HepG2 (cell line): Measurements from ENCODE around the gene BBS9. TPM values are rescaled to one million over a fixed set of nuclear protein-coding genes. Genes with fewer than 3 reads are reported as not detected.
"Not testable (repeated sequence)": the region's sequence is repeated elsewhere in the genome, so short reads cannot be mapped to it uniquely, and the experiment has no call there.

Experiments used
- ATAC-seq: fragments of 200-7000 bp; cut with Tn5 transposase; 3 replicates; pipeline ENCODE4 v1.9.1; 2020; ENCODE audit warnings: mild to moderate bottlenecking, moderate library complexity
- BruUV-seq: library from RNA; stranded (reverse); fragments of 400-500 nt; replicated peaks from 2 replicates; lab custom pipeline; 2021; lab: Mats Ljungman, UMichigan
- CTCF ChIA-PET: fragments of 300-600 bp; formaldehyde crosslinking; extraction: SDS; loops from one replicate; lab custom pipeline; 2021; ENCODE audit warnings: low total read pairs, inconsistent platforms, low intra/inter-chr PET ratio; lab: Yijun Ruan, JAX
- POLR2A ChIA-PET: fragments of 350-600 bp; sonication (Branson Sonifier 250); formaldehyde crosslinking; loops from one replicate; lab custom pipeline; 2020; ENCODE audit warnings: antibody characterized with exemption, inconsistent platforms; lab: Yijun Ruan, JAX
- DNase-seq: peaks from one replicate; pipeline ENCODE4 v3.0.0-alpha.2; 2015; ENCODE audit warnings: low spot score
- FAIRE-seq: peaks from 3 replicates; lab custom pipeline; 2011; peaks lifted over from hg19 to GRCh38; lab: Jason Lieb, UNC
- H2AFZ ChIP-seq: one replicate; pipeline ENCODE4 v1.6.1; 2011; ENCODE audit warnings: low read length, inconsistent platforms
- H3K27ac ChIP-seq: fragments of 300-600 bp; 3 replicates; pipeline ENCODE4 v1.8.0; 2011; ENCODE audit warnings: mixed run types, mild to moderate bottlenecking, mixed read lengths, low read length, inconsistent platforms; ENCODE audit not compliant: insufficient read depth; ENCODE audit errors: extremely low read length
- H3K27me3 ChIP-seq, 2 experiments: fragments of 200-600 bp in 1 of 2; 2 replicates in 1 of 2; 3 replicates in 1 of 2; pipeline versions ENCODE4 v1.6.0 to v1.8.0; 2011; ENCODE audit warnings: low read length in 2 of 2, mild to moderate bottlenecking in 2 of 2, moderate library complexity in 2 of 2, inconsistent platforms in 1 of 2; ENCODE audit not compliant: insufficient read depth in 2 of 2, control insufficient read depth in 1 of 2
- H3K36me3 ChIP-seq, 2 experiments: fragments of 200-600 bp in 1 of 2; replicated peaks in 1 of 2; 2 replicates in 1 of 2; 3 replicates in 1 of 2; pipeline versions ENCODE4 v1.5.1 to v1.8.0; 2011; ENCODE audit warnings: low read length in 2 of 2, inconsistent platforms in 1 of 2; ENCODE audit not compliant: insufficient read depth in 2 of 2, control insufficient read depth in 1 of 2
- H3K4me1 ChIP-seq: 2 replicates; pipeline ENCODE4 v1.5.1; 2012; ENCODE audit warnings: low read length, inconsistent platforms; ENCODE audit not compliant: insufficient read depth
- H3K4me2 ChIP-seq: 2 replicates; pipeline ENCODE4 v1.6.0; 2011; ENCODE audit warnings: low read depth, low read length, inconsistent platforms
- H3K4me3 ChIP-seq, 3 experiments: fragments of 200-600 bp in 1 of 3; sonication (generic), shearing (Covaris generic) in 1 of 3; replicated peaks in 1 of 3; 2 replicates each; pipeline ENCODE4 v1.5.1; 2011 to 2016; ENCODE audit warnings: low read length in 3 of 3, inconsistent platforms in 2 of 3, low read depth in 2 of 3, mild to moderate bottlenecking in 2 of 3, control low read depth in 1 of 3, mixed read lengths in 1 of 3; ENCODE audit not compliant: insufficient read depth in 1 of 3
- H3K79me2 ChIP-seq: one replicate; pipeline ENCODE4 v1.6.1; 2011; ENCODE audit warnings: low read length, inconsistent platforms; ENCODE audit not compliant: insufficient read depth
- H3K9ac ChIP-seq: 2 replicates; pipeline ENCODE4 v1.6.0; 2011; ENCODE audit warnings: mild to moderate bottlenecking, low read depth, low read length, inconsistent platforms; ENCODE audit not compliant: insufficient read depth
- H3K9me3 ChIP-seq: 2 replicates; pipeline ENCODE4 v1.5.1; 2012; ENCODE audit warnings: mild to moderate bottlenecking, low read length
- H4K20me1 ChIP-seq: 2 replicates; pipeline ENCODE4 v1.6.0; 2011; ENCODE audit warnings: inconsistent platforms, mild to moderate bottlenecking, low read length, moderate library complexity; ENCODE audit not compliant: insufficient read depth
- CBFB ChIP-seq: sonication (generic); formaldehyde crosslinking; IDR thresholded peaks from 2 replicates; pipeline ENCODE4 v1.4.0; 2020; ENCODE audit warnings: missing genetic modification reagents
- DDIT3 ChIP-seq: sonication (generic); formaldehyde crosslinking; IDR thresholded peaks from 2 replicates; pipeline ENCODE4 v1.4.0; 2020; ENCODE audit warnings: mild to moderate bottlenecking, missing genetic modification reagents
- EP300 ChIP-seq, 3 experiments: sonication (generic) in 1 of 3; formaldehyde crosslinking in 1 of 3; IDR thresholded peaks; 2 replicates each; pipeline versions ENCODE4 v1.5.1 to v1.6.1; 2011 to 2020; ENCODE audit warnings: low read depth in 2 of 3, low read length in 2 of 3, borderline replicate concordance in 1 of 3, improper control_type of control experiment in 1 of 3, mild to moderate bottlenecking in 1 of 3, missing genetic modification reagents in 1 of 3, moderate library complexity in 1 of 3
- MED13 ChIP-seq: sonication (generic); formaldehyde crosslinking; IDR thresholded peaks from 2 replicates; pipeline ENCODE4 v1.5.0; 2020; ENCODE audit warnings: missing genetic modification reagents
- MEIS2 ChIP-seq: sonication (generic); formaldehyde crosslinking; IDR thresholded peaks from 2 replicates; pipeline ENCODE4 v1.9.0; 2021; ENCODE audit warnings: mild to moderate bottlenecking, missing genetic modification reagents
- NFE2L1 ChIP-seq: sonication (generic); formaldehyde crosslinking; IDR thresholded peaks from 2 replicates; pipeline ENCODE4 v1.4.0; 2020; ENCODE audit warnings: missing genetic modification reagents, mild to moderate bottlenecking, borderline replicate concordance
- PRDM4 ChIP-seq: sonication (generic); formaldehyde crosslinking; IDR thresholded peaks from 2 replicates; pipeline ENCODE4 v1.9.0; 2021; ENCODE audit warnings: missing genetic modification reagents, borderline replicate concordance
- YEATS2 ChIP-seq: sonication (generic); formaldehyde crosslinking; IDR thresholded peaks from 2 replicates; pipeline ENCODE4 v1.4.0; 2020; ENCODE audit warnings: missing genetic modification reagents, borderline replicate concordance
- ZNF17 ChIP-seq: sonication (generic); formaldehyde crosslinking; IDR thresholded peaks from 2 replicates; pipeline ENCODE4 v1.5.0; 2020; ENCODE audit warnings: mild to moderate bottlenecking, missing genetic modification reagents
- ZNF225 ChIP-seq: sonication (generic); formaldehyde crosslinking; IDR thresholded peaks from 2 replicates; pipeline ENCODE4 v1.4.0; 2020; ENCODE audit warnings: mild to moderate bottlenecking, missing genetic modification reagents
- ZNF740 ChIP-seq: sonication (generic); formaldehyde crosslinking; IDR thresholded peaks from 2 replicates; pipeline ENCODE4 v1.4.0; 2020; ENCODE audit warnings: missing genetic modification reagents
- ZNF773 ChIP-seq: sonication (generic); formaldehyde crosslinking; IDR thresholded peaks from 2 replicates; pipeline ENCODE4 v1.4.0; 2020; ENCODE audit warnings: missing genetic modification reagents, borderline replicate concordance
- WGBS: methylation state at CpG from one replicate; pipeline ENCODE4 v1.1.6; 2017; ENCODE audit warnings: low lambda C conversion rate; 5-methylcytosine and 5-hydroxymethylcytosine counted together
- in situ Hi-C: cut with HindIII; loops from 2 replicates; pipeline ENCODE4 v1.10.0; 2017; ENCODE audit warnings: low pct_unique_long_range_greater_than_20kb; ENCODE audit not compliant: extremely low pct_ligation_motif_present
- intact Hi-C: fragments of 100-400 bp; cut with micrococcal nuclease; formaldehyde crosslinking; loops from one replicate; pipeline ENCODE4 v1.10.0; 2022; ENCODE audit not compliant: unreplicated experiment
- polyA plus RNA-seq, 8 experiments: library from polyadenylated mRNA; depleted of rRNA in 3 of 8; stranded (reverse) in 7 of 8; unstranded in 1 of 8; fragments of >200 nt; fragmentation: Illumina TruSeq in 4 of 8; extraction: Trizol in 4 of 8; gene quantifications; 2 replicates each; pipeline versions ENCODE4 v1.2.1 to v1.2.3, GENCODE V29; 2011 to 2016; ENCODE audit warnings: low read depth in 4 of 8, missing spikeins in 1 of 8, mixed read lengths in 1 of 8; ENCODE audit not compliant: insufficient read depth in 1 of 8
- total RNA-seq, 5 experiments: library from RNA; depleted of rRNA; stranded (reverse); fragments of >200 nt; fragmentation: Illumina TruSeq; extraction: Trizol; gene quantifications; 2 replicates each; pipeline ENCODE4 v1.2.3, GENCODE V29; 2016; ENCODE audit warnings: low read depth in 1 of 5
- TF ChIP-seq, protein P1 (sequence below): sonication (generic); formaldehyde crosslinking; IDR thresholded peaks from 2 replicates; pipeline ENCODE4 v1.4.0; 2020; ENCODE audit warnings: mild to moderate bottlenecking, missing genetic modification reagents

The BBS9 gene
- total and polyA plus RNA-seq, 2 of the 13 experiments (the other 11 are each of a cell fraction or from before 2014, with no cell fraction given): 5.1 to 7.8 TPM

DNA sequence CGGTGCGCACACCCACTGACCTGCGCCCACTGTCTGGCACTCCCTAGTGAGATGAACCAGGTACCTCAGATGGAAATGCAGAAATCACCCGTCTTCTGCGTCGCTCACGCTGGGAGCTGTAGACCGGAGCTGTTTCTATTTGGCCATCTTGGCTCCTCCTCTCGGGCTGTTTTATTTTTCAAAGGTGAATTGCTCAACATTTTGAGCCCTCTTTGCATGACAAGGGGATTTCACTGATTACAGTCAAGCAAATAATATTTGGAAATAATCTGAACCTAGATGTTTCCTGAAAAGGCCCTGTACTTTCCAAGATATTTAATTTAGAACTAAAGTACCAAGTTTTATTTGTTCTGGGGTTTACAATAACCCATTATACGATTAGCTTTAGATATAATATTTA, 398.2 kb downstream of the BBS9 start:
- H3K9me3 ChIP-seq, H3K27ac ChIP-seq, FAIRE-seq, H3K79me2 ChIP-seq, intact Hi-C loops, H4K20me1 ChIP-seq, POLR2A ChIA-PET, H3K4me3 ChIP-seq, H3K9ac ChIP-seq, ATAC-seq, H3K36me3 ChIP-seq, CTCF ChIA-PET, H2AFZ ChIP-seq, BruUV-seq, in situ Hi-C loops, H3K4me1 ChIP-seq, H3K4me2 ChIP-seq, H3K27me3 ChIP-seq, DNase-seq: not testable (repeated sequence)
- WGBS: 64% methylated on average over 7 of the region's 10 CpGs

- intact Hi-C loops: no loop called here
- in situ Hi-C loops: no loop called here
Measured at GRCh38 chr7:33529070-33529469, 399.7 kb downstream of the BBS9 start.

More at GRCh38 chr7:33529070-33529469, 399.7 kb downstream of the BBS9 start:
- no peaks in the 10 kb centered on the region for H3K9me3 ChIP-seq
- H4K20me1 ChIP-seq: no peaks in the 10 kb centered on the region
- ATAC-seq (no peak), DNase-seq (no peak), FAIRE-seq (no peak)
- H3K27me3 ChIP-seq: no peaks in the 10 kb centered on the region
- H3K9ac ChIP-seq: no peak overlapping the region
- no peaks in the 10 kb centered on the region for H3K4me1 ChIP-seq
- BruUV-seq: no TSS peak
- CTCF ChIA-PET: no interaction called here
- H3K4me2 ChIP-seq: no peak overlapping the region
- H3K4me3 ChIP-seq: no peak overlapping the region
- POLR2A ChIA-PET: no interaction called here
- no peak overlapping the region for H3K27ac ChIP-seq
- no peak for TF ChIP-seq MED13
- TF ChIP-seq PRDM4: no peak
- no peak for TF ChIP-seq ZNF17
- TF ChIP-seq EP300 (IDR thresholded peaks at IDR 0.05; ENCODE audit: low read depth in 2 of 2, low read length in 2 of 2): no peak
- no peak for TF ChIP-seq EP300 (CRISPR knock-in tag; IDR thresholded peaks at IDR 0.05; ENCODE audit: borderline replicate concordance)
- TF ChIP-seq ZNF773: no peak
- no peak for TF ChIP-seq DDIT3 (CRISPR knock-in tag)
- TF ChIP-seq, protein P1, sequence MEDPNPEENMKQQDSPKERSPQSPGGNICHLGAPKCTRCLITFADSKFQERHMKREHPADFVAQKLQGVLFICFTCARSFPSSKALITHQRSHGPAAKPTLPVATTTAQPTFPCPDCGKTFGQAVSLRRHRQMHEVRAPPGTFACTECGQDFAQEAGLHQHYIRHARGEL (CRISPR knock-in tag): no peak
- TF ChIP-seq YEATS2 (CRISPR knock-in tag): no peak
- TF ChIP-seq ZNF225 (CRISPR knock-in tag): no peak
- no peak for TF ChIP-seq CBFB
- TF ChIP-seq MEIS2 (CRISPR knock-in tag): no peak
- TF ChIP-seq ZNF740 (CRISPR knock-in tag): no peak
- TF ChIP-seq NFE2L1 (CRISPR knock-in tag): no peak
- H2AFZ ChIP-seq: no peak overlapping the region
- H3K79me2 ChIP-seq: no peaks in the 10 kb centered on the region
- no peaks in the 10 kb centered on the region for H3K36me3 ChIP-seq
- 35% methylated on average over 2 of the region's 2 CpGs for WGBS
